GM21528 (cell line): ENCODE data around the gene AKR1B1.

Experiments used
- ATAC-seq: cut with Tn5 transposase; IDR thresholded peaks from one replicate; pipeline ENCODE4 v1.9.1; 2021; ENCODE audit warnings: mild to moderate bottlenecking, moderate library complexity; ENCODE audit not compliant: unreplicated experiment, low FRiP score

Gene AKR1B1

GRCh38 chr7:134470864-134471263 lies 12.0 kb upstream of the AKR1B1 start:
- no peak for ATAC-seq

- ATAC-seq, result no peak
Observed at GRCh38 chr7:134469622-134470021, 10.7 kb upstream of the AKR1B1 start.

- no peak for ATAC-seq
Observed at GRCh38 chr7:134468475-134468874, 9.6 kb upstream of the AKR1B1 start.

GRCh38 chr7:134468054-134468453 lies 9.2 kb upstream of the AKR1B1 start:
- no peak for ATAC-seq

- ATAC-seq, result no peak
Observed at GRCh38 chr7:134465491-134465890, 6.6 kb upstream of the AKR1B1 start.

- ATAC-seq, result no peak
Observed at GRCh38 chr7:134464496-134464895, 5.6 kb upstream of the AKR1B1 start.

- no peak for ATAC-seq
Observed at GRCh38 chr7:134463751-134464150, 4.9 kb upstream of the AKR1B1 start.

GRCh38 chr7:134462337-134462925 lies 3.5 kb upstream of the AKR1B1 start:
- ATAC-seq, result no peak

- no peak for ATAC-seq
Observed at GRCh38 chr7:134461916-134462315, 3.0 kb upstream of the AKR1B1 start.

- no peak for ATAC-seq
Observed at GRCh38 chr7:134459981-134460380, 1.1 kb upstream of the AKR1B1 start.

- ATAC-seq, result peak; percentile 71
Observed at GRCh38 chr7:134458341-134458805, 527 bp downstream of the AKR1B1 start.

GRCh38 chr7:134457210-134457609 lies 1.7 kb downstream of the AKR1B1 start:
- ATAC-seq, result no peak

- ATAC-seq, result no peak
Observed at GRCh38 chr7:134454277-134454676, 4.6 kb downstream of the AKR1B1 start.

GRCh38 chr7:134453518-134453917 lies 5.4 kb downstream of the AKR1B1 start:
- no peak for ATAC-seq

GRCh38 chr7:134452991-134453473 lies 5.9 kb downstream of the AKR1B1 start:
- no peak for ATAC-seq

GRCh38 chr7:134452419-134452838 lies 6.5 kb downstream of the AKR1B1 start:
- ATAC-seq, result no peak

- ATAC-seq, result no peak
Observed at GRCh38 chr7:134451656-134452055, 7.2 kb downstream of the AKR1B1 start.

GRCh38 chr7:134450294-134451000 lies 8.5 kb downstream of the AKR1B1 start:
- no peak for ATAC-seq

GRCh38 chr7:134449680-134450079 lies 9.2 kb downstream of the AKR1B1 start:
- ATAC-seq, result no peak

- ATAC-seq, result no peak
Observed at GRCh38 chr7:134448356-134449229, 10.3 kb downstream of the AKR1B1 start.

- no peak for ATAC-seq
Observed at GRCh38 chr7:134447383-134447782, 11.5 kb downstream of the AKR1B1 start.
